A673 (cell line): ENCODE measurements around the gene CYP46A1. TPM values are rescaled to one million over a fixed set of nuclear protein-coding genes. Genes with fewer than 3 reads are reported as not detected.

Source experiments
- BruUV-seq: library from RNA; stranded (reverse); fragments of 400-500 nt; replicated peaks from 2 replicates; lab custom pipeline; 2021; lab: Mats Ljungman, UMichigan
- CTCF ChIA-PET: fragments of 300-600 bp; sonication (Branson Sonifier 250); formaldehyde crosslinking; loops from one replicate; lab custom pipeline; 2022; ENCODE audit warnings: antibody characterized with exemption; lab: Charles Lee
- POLR2A ChIA-PET: fragments of 300-600 bp; sonication (Branson Sonifier 250); formaldehyde crosslinking; loops from one replicate; lab custom pipeline; 2022; ENCODE audit warnings: antibody characterized with exemption; ENCODE audit not compliant: low non-redundant PET; lab: Charles Lee
- DNase-seq: peaks from one replicate; pipeline ENCODE4 v3.0.0-alpha.2; 2015; ENCODE audit warnings: low spot score
- H3K27ac ChIP-seq: fragments of 200-600 bp; sonication (generic); 2 replicates; pipeline ENCODE4 v1.5.1; 2016; ENCODE audit warnings: mixed run types, low read depth, mild to moderate bottlenecking, mixed read lengths, antibody characterized with exemption, low read length; ENCODE audit not compliant: poor library complexity, severe bottlenecking
- H3K27me3 ChIP-seq: fragments of 200-600 bp; sonication (generic); replicated peaks from 2 replicates; pipeline ENCODE4 v1.6.1; 2017; ENCODE audit warnings: mixed run types, low read depth, mild to moderate bottlenecking, mixed read lengths, antibody characterized with exemption, low read length; ENCODE audit not compliant: insufficient read depth, poor library complexity
- H3K36me3 ChIP-seq: fragments of 200-600 bp; sonication (generic); 2 replicates; pipeline ENCODE4 v1.6.1; 2016; ENCODE audit warnings: mixed run types, mild to moderate bottlenecking, mixed read lengths, antibody characterized with exemption, low read length; ENCODE audit not compliant: insufficient read depth, poor library complexity, severe bottlenecking
- H3K4me1 ChIP-seq: fragments of 200-600 bp; sonication (generic); 2 replicates; pipeline ENCODE4 v1.6.1; 2017; ENCODE audit warnings: mixed run types, mild to moderate bottlenecking, mixed read lengths, antibody characterized with exemption, low read length; ENCODE audit not compliant: insufficient read depth, poor library complexity, severe bottlenecking
- H3K4me3 ChIP-seq: fragments of 200-600 bp; sonication (generic); 2 replicates; pipeline ENCODE4 v1.5.1; 2016; ENCODE audit warnings: low read depth, mixed run types, mild to moderate bottlenecking, mixed read lengths, low read length; ENCODE audit not compliant: poor library complexity, severe bottlenecking
- H3K9me3 ChIP-seq: fragments of 200-600 bp; sonication (generic); 2 replicates; pipeline ENCODE4 v1.6.1; 2016; ENCODE audit warnings: mixed run types, low read depth, mild to moderate bottlenecking, mixed read lengths, antibody characterized with exemption, low read length; ENCODE audit not compliant: poor library complexity, severe bottlenecking
- CTCF ChIP-seq: fragments of 300-800, 200-600 bp; sonication (generic); conservative IDR thresholded peaks from 2 replicates; pipeline ENCODE4 v1.5.1; 2017; ENCODE audit warnings: low read depth, mild to moderate bottlenecking, antibody characterized with exemption, low read length, moderate library complexity, mixed read lengths
- EZH2 ChIP-seq: fragments of 200-600 bp; sonication (generic); IDR thresholded peaks from 2 replicates; pipeline ENCODE4 v1.6.1; 2017; ENCODE audit warnings: borderline replicate concordance, low read depth, mild to moderate bottlenecking, mixed read lengths, antibody characterized with exemption, low read length; ENCODE audit not compliant: poor library complexity, severe bottlenecking
- intact Hi-C: fragments of 100-400 bp; cut with micrococcal nuclease; formaldehyde crosslinking; loops from one replicate; pipeline ENCODE4 v1.10.0; 2022; ENCODE audit not compliant: unreplicated experiment
- total RNA-seq: library from RNA; stranded (reverse); gene quantifications from 2 replicates; pipeline ENCODE4 v1.2.3, GENCODE V29; 2021

CYP46A1 gene
- total RNA-seq, 1 experiment from 2014 or later, result not detected

- CTCF ChIA-PET, result no interaction called here
- no TSS peak for BruUV-seq
- Histone ChIP-seq H3K9me3 (no peaks in the 10 kb centered on the region), H3K36me3 (no peaks in the 10 kb centered on the region), H3K4me1 (no peaks in the 10 kb centered on the region), H3K4me3 (no peak overlapping the region), H3K27me3 (peaks cover 17% of the 10 kb centered on the region), H3K27ac (no peak overlapping the region)
- no peak for TF ChIP-seq CTCF
- no peak for DNase-seq
- intact Hi-C loops, result no loop called here
- POLR2A ChIA-PET, result no interaction called here
Observed at GRCh38 chr14:99647411-99647810, 36.7 kb upstream of the CYP46A1 start.

GRCh38 chr14:99648027-99648784 lies 35.9 kb upstream of the CYP46A1 start:
- ChIA-PET CTCF (no interaction called here), POLR2A (no interaction called here)
- H3K4me1 ChIP-seq, result no peaks in the 10 kb centered on the region
- BruUV-seq, result no TSS peak
- no peak for DNase-seq
- no peak overlapping the region for H3K27ac ChIP-seq
- H3K27me3 ChIP-seq, result peaks cover 17% of the 10 kb centered on the region
- no peaks in the 10 kb centered on the region for H3K36me3 ChIP-seq
- H3K4me3 ChIP-seq, result no peak overlapping the region
- TF ChIP-seq EZH2, result no peak
- TF ChIP-seq CTCF, result no peak
- no peaks in the 10 kb centered on the region for H3K9me3 ChIP-seq
- intact Hi-C loops, result no loop called here

DNA sequence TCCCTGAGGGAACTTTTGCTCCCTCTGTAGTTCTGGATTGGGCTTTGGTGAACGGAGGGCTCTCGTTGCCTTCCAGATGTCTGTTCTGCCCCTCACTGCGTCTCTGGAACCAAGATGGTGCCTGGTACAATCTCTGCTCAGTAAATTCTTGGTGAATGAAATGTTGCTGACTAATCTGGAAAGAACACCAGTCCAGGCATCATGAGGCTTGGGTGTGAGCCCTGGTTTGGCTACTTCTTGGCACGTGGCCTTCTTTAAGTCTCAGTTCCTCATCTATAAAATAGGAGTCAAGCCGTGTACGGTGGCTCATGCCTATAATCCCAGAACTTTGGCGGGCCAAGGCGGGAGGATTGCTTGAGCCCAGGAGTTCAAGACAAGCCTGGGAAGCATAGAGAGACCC lies 34.9 kb upstream of the CYP46A1 start:
- BruUV-seq, result no TSS peak
- H3K36me3 ChIP-seq, result no peaks in the 10 kb centered on the region
- POLR2A ChIA-PET, result no interaction called here
- H3K4me1 ChIP-seq, result peaks cover 3% of the 10 kb centered on the region
- H3K27me3 ChIP-seq, result peaks cover 17% of the 10 kb centered on the region
- CTCF ChIA-PET, result no interaction called here
- H3K27ac ChIP-seq, result no peak overlapping the region
- H3K9me3 ChIP-seq, result no peaks in the 10 kb centered on the region
- intact Hi-C loops, result no loop called here
- no peak for TF ChIP-seq EZH2
- no peak for TF ChIP-seq CTCF
- no peak for DNase-seq
- no peak overlapping the region for H3K4me3 ChIP-seq
